IPS-18c (cell line): ENCODE measurements around the gene ELFN1.

ENCODE experiments used
- H3K4me3 ChIP-seq: 2 replicates; pipeline ENCODE4 v1.7.0; 2013; ENCODE audit warnings: low read depth, mild to moderate bottlenecking, low read length, moderate library complexity; ENCODE audit not compliant: insufficient read depth
- H3K9me3 ChIP-seq: one replicate; pipeline ENCODE4 v1.6.1; 2013; ENCODE audit warnings: mild to moderate bottlenecking, low read length, moderate library complexity; ENCODE audit not compliant: control insufficient read depth, insufficient read depth

Gene ELFN1

DNA sequence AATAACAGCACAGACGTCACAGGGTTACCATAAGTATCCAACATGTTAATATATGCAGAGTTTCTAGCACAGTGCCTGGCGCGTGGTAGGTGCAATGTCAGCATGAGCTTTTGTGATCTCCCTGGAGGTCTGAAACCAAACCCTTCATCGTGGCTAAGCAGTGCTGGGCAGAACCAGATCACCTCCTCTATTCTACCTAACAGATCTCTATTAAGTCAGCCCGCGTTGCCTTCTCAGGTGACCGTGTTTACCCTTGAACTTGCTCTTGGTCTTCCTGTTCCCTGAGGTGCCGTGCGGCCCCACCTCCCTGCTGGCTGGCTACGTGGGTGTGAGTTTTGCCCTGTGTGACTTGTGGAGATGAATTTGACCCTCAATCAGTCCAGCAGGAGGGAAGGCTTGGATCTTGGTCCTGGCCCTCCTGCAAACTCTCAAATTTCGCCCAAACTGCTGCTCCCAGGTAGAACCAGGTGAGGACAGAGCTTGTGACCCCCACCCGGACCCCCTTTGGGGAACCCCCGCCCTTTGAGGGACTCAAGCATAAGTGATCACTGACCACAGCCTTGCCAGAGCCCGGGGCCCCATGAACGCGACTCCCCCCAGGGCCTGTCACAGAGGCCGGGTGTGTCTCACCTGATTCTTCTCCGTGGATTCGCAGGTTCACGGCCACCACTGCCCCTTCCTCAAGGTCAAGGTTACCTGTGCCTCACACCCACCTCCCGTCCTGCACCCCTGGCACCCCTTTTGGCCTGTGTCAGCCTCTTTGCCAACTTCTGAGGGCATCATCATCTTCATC is 54.2 kb downstream of the ELFN1 start:
- Histone ChIP-seq H3K9me3 (peaks cover 6% of the 10 kb centered on the region), H3K4me3 (no peak overlapping the region)

- Histone ChIP-seq H3K4me3 (no peak overlapping the region), H3K9me3 (peaks cover 8% of the 10 kb centered on the region)
Measured at GRCh38 chr7:1725199-1725690, 55.2 kb downstream of the ELFN1 start.

DNA sequence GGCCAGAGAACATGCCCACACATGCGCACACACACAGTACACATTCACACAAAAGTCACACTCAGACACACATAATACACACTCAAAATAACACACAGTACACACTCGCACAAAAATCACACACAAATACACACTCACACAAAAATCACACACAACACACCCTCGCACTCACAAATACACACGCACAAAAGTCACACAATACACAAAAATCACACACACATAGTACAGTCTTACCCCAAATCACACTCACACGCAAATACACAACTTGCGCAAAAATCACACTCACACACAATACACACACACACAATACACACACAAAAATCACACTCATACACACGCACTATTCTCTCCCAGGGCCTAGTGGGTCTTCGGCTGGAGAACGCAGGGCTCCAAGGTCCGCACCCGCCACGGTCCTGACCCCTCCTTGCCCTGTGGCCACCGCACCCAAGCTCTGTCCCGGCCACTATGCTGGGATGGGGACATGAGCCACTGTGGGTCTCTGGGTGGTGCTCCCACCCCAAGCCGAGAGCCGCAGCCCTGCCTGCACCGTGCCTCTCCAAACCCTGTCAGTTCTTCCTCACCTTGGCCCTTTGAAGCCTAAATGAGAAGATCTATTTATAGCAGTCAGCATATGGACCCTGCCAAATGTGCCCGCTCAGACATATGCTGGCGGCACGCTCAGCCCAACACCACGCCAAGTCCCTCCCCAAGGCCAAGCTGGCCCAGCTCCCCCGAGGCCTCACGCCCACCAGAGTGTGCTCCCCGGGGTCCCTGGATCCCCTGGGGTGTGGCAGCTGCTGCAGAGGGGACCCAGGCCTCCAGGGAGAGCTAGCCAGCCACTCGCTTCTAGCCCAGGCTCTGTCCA is 55.9 kb downstream of the ELFN1 start:
- no peak overlapping the region for H3K4me3 ChIP-seq
- peaks cover 8% of the 10 kb centered on the region for H3K9me3 ChIP-seq

DNA sequence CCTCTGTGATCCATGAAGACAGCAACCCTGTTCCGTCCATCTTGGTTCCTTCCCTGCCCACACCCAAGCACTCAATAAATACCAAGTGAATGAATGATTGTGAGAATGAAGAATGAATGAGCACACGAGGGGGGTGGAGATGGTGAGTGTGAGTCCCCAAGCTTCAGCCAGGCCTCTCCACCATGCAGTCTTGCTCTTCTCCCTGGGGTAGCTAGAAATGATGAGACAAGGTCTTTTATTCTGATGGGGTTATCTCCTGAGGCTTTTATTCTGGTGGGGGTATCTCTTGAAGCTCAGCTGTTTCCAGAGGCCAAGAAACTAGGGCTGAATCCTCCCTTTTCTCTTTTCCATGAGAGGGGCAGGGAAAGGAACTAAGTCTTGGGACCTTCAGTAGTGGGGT is 57.0 kb downstream of the ELFN1 start:
- H3K9me3 ChIP-seq: peaks cover 6% of the 10 kb centered on the region
- H3K4me3 ChIP-seq: no peak overlapping the region

DNA sequence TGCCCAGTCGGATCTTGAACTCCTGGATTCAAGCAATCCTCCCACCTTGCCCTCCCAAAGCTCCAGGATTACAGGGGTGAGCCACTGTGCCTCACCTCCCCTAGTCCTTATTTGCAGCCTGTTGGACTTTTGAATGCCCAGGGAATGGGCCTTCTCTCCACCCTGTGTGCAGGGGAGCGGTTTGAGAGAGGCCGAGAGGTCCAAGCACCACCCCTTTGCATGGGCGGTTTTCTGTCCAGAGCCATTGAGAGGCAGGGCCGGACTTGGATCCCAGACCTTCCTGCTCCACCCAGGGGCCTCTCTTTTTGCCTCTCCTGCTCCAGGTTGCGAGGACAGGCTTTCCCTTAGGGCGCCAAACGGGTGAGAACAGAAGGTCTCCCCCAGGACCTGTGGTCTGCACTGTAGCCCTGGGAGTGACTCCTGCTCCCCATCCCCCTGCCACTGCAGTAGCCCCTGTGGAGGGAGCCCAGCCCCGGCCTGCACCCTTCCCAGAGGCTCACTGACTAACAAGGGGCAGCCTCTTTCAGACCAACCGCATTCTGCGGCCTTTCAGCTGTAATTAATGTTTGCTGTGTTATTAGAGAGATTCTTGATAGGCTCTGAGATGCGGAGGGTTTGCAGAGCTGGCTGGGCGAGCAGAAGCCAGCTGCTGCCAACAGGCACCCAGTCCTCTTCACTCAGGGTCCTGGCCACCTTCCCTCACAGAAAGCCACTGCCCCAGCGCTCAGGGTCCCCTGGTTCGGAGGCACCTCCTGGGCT is 57.9 kb downstream of the ELFN1 start:
- Histone ChIP-seq H3K4me3 (no peak overlapping the region), H3K9me3 (peaks cover 6% of the 10 kb centered on the region)

DNA sequence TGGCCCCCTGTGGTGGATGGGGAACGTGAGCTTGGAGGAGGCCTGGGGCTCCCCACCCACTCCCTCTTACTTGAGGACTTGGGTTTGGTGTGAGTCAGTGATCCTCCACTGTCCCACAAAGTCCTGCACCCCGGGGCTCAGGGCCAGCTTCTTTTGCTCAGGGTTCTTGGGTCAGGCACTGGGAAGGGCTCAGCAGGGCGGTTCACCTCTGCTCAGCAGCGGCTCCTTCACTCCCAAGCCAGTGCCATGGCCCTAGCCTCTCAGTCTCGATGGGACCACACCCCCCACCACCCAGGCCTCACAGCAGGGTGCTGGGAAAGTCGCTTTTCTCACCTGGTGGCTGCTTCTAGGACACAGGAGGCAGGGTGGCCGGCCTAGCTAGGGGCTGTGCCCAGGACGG is 59.1 kb downstream of the ELFN1 start:
- Histone ChIP-seq H3K4me3 (no peak overlapping the region), H3K9me3 (peaks cover 6% of the 10 kb centered on the region)

DNA sequence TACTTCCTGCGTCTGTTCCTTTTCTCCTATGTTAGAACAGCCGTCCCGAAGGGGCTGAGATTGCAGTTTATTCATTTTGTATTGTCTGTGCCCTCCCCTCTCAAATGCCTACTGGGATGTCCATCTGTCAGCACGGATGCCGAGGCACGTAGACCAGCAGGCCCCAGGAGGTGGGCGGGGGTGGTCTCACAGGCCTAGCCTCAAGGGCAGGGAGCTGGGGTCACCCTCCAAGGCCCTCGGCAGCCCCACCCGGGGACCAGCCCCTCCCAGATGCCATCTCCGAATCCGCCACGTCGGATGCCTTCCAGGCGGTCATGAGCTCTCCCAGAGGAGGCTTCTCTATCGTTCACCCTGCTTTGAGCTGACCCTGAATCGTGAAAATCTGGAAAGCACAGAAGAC is 59.7 kb downstream of the ELFN1 start:
- H3K9me3 ChIP-seq: peaks cover 6% of the 10 kb centered on the region

GRCh38 chr7:1732072-1732471 is 62.0 kb downstream of the ELFN1 start:
- H3K4me3 ChIP-seq: no peak overlapping the region
- H3K9me3 ChIP-seq: peaks cover 6% of the 10 kb centered on the region

More for the DNA sequence above, 59.7 kb downstream of the ELFN1 start:
- no peak overlapping the region for H3K4me3 ChIP-seq

DNA sequence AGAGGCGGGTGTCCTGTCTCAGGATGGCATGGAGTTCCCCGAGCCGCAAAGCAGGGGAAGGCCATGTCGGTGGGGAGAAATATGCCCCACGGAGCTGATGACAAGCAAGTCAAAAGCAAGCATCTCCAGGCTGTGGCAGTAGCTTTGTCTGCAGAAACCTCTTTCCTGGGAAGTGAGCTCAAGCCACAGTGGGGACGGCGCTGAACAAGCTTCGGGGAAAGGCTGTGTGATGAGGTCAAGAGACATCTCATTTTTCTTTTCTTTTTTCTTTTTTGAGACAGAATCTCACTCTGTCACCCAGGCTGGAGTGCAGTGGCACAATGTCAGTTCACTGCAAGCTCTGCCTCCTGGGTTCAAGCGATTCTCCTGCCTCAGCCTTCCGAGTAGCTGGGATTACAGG is 62.6 kb downstream of the ELFN1 start:
- Histone ChIP-seq H3K4me3 (no peak overlapping the region), H3K9me3 (peaks cover 6% of the 10 kb centered on the region)

DNA sequence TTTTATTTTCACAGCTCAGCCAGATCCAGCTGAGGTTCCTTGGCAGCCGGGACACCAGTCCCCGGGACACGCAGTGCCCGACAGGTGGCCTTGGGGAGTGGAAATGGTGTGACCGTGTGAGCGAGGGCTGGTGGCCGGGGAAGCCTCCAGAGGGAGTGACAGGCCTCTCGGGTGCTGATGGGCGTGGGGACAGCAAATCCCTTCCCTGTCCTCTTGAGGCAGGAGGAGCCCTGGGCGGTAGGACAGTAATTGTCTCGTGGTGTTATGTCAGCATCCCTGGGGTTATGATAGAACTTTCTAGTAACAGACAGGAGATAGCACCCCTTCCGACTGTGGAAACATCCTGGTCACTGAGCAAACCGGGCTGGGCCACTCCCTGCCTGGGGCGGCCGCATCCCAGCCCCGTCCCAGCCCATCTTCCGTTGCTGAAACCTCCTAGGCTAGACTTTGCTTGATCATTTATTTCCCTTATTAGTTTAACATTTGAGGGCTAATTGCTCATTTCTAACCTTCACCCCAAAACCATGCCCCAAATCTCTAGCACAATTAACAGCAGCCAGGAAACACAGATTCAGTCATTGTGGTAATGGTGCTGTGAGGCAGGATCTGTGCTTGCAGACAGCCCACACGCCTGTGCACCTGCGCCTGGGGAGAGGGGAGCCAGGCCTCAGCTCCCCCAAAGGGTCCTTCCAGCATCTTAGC is 63.3 kb downstream of the ELFN1 start:
- Histone ChIP-seq H3K4me3 (no peak overlapping the region), H3K9me3 (peaks cover 6% of the 10 kb centered on the region)

GRCh38 chr7:1733908-1734730 is 64.0 kb downstream of the ELFN1 start:
- Histone ChIP-seq H3K4me3 (no peak overlapping the region), H3K9me3 (peaks cover 4% of the 10 kb centered on the region)

- Histone ChIP-seq H3K9me3 (no peaks in the 10 kb centered on the region), H3K4me3 (no peak overlapping the region)
Measured at GRCh38 chr7:1735262-1735661, 65.2 kb downstream of the ELFN1 start.

DNA sequence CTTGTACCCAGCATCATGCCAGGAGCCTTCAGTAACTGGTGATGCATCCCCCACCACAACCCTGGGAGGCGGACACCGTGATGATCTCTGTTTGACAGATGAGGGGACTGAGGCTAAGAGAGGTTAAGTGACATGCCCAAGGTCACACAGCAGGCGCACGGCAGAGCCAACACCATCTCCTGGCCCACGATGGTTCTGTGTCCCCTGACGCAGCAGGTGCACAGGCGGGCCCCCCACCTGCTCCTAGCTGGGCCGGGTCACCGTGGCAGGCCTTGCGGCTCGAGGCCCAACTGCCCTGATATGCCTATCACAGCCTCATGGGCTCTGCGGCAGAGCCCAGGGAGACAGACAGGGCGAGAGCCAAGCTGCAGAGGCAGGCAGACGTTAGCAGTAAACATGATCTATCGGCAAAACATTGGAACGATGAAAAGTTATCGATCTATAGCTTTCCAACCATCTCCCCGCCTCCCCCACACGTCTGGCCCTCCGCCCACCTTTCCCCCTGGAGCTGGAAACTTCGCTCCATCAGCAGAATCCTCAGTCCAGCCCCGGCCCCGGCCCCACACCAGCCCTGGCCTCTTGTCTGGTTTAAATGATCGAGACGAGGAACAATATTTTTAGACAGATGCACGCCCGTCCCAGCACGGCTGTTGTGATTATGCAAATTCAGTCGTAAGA is 65.9 kb downstream of the ELFN1 start:
- no peaks in the 10 kb centered on the region for H3K9me3 ChIP-seq
- no peak overlapping the region for H3K4me3 ChIP-seq

DNA sequence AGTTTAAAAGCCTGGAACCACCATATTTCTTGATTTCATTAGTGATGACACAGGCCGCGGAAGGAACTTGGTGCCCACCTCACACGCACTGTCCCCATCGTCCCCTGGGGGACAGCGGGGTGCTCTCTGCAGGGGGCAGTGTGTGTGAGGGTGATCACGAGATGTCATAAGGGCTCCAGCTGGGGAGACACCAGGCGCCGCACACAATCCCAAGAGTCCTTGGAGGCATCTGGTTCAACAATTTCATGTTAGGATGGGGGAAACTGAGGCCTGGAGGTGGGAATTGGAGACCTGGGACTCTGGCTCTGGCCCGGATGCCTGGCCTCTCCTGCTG is 66.4 kb downstream of the ELFN1 start:
- Histone ChIP-seq H3K4me3 (no peak overlapping the region), H3K9me3 (no peaks in the 10 kb centered on the region)

GRCh38 chr7:1736830-1737229 is 66.8 kb downstream of the ELFN1 start:
- no peak overlapping the region for H3K4me3 ChIP-seq

DNA sequence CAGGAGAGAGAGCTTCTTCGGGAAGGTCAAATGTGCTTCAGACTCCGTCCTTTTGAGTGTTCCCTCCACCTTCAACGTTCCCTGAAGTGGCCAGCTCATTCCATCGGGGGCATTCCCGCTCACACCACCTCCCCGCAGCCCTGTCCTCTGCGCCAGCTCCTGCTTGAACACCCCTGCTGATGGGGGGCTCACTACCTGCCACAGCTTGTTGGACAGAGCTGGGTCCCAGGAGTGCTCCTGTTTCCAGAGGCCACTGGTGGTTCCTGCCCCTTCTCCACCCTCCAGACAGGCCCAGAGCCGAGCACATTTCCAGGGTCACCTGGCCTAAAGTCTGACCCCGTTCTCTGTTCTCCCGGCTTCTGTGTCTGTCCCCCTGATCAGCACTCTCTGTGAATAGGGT is 67.4 kb downstream of the ELFN1 start:
- Histone ChIP-seq H3K9me3 (no peaks in the 10 kb centered on the region), H3K4me3 (no peak overlapping the region)

More at GRCh38 chr7:1736830-1737229, 66.8 kb downstream of the ELFN1 start:
- H3K9me3 ChIP-seq: no peaks in the 10 kb centered on the region
